OCI-LY7 (cell line): ENCODE measurements around the gene FBXO40. TPM values are rescaled to one million over a fixed set of nuclear protein-coding genes. Genes with fewer than 3 reads are reported as not detected.

Experiments used
- BruUV-seq: library from RNA; stranded (reverse); fragments of 400-500 nt; replicated peaks from 2 replicates; lab custom pipeline; 2021; lab: Mats Ljungman, UMichigan
- CTCF ChIA-PET: fragments of 300-600 bp; sonication (Branson Sonifier 250); formaldehyde crosslinking; loops from one replicate; lab custom pipeline; 2022; ENCODE audit warnings: antibody characterized with exemption; ENCODE audit not compliant: unreplicated experiment; lab: Charles Lee
- POLR2A ChIA-PET: fragments of 300-600 bp; sonication (Branson Sonifier 250); formaldehyde crosslinking; loops from one replicate; lab custom pipeline; 2022; ENCODE audit warnings: antibody characterized with exemption; lab: Charles Lee
- DNase-seq: peaks from one replicate; pipeline ENCODE4 v3.0.0-alpha.2; 2015; ENCODE audit warnings: low spot score
- H2AFZ ChIP-seq: fragments of 200-600 bp; sonication (generic), shearing (Covaris generic); 2 replicates; pipeline ENCODE4 v1.6.1; 2014; ENCODE audit warnings: mild to moderate bottlenecking, antibody characterized with exemption, low read length, moderate library complexity
- H3K27ac ChIP-seq: fragments of 200-600 bp; sonication (generic); 2 replicates; pipeline ENCODE4 v1.5.1; 2014; ENCODE audit warnings: mixed run types, low read depth, mild to moderate bottlenecking, moderate library complexity, low read length, inconsistent platforms; ENCODE audit not compliant: poor library complexity, severe bottlenecking
- H3K36me3 ChIP-seq: fragments of 200-600 bp; sonication (generic); 2 replicates; pipeline ENCODE4 v1.6.1; 2014; ENCODE audit warnings: mild to moderate bottlenecking, antibody characterized with exemption, low read length, moderate library complexity, mixed read lengths; ENCODE audit not compliant: insufficient read depth
- H3K4me1 ChIP-seq: fragments of 200-600 bp; sonication (generic); 2 replicates; pipeline ENCODE4 v1.5.1; 2014; ENCODE audit warnings: mild to moderate bottlenecking, low read length; ENCODE audit not compliant: insufficient read depth, poor library complexity, severe bottlenecking
- H3K4me2 ChIP-seq: fragments of 200-600 bp; sonication (generic); 2 replicates; pipeline ENCODE4 v1.6.1; 2014; ENCODE audit warnings: mild to moderate bottlenecking, low read length
- H3K4me3 ChIP-seq: fragments of 200-600 bp; sonication (generic); 2 replicates; pipeline ENCODE4 v1.5.1; 2014; ENCODE audit warnings: mild to moderate bottlenecking, low read depth, low read length; ENCODE audit not compliant: poor library complexity, severe bottlenecking
- H3K79me2 ChIP-seq: fragments of 200-600 bp; sonication (generic); 2 replicates; pipeline ENCODE4 v1.6.1; 2016; ENCODE audit warnings: low read depth, mild to moderate bottlenecking, low read length, moderate library complexity, mixed read lengths; ENCODE audit not compliant: insufficient read depth
- H3K9me2 ChIP-seq: fragments of 200-600 bp; sonication (generic); 2 replicates; pipeline ENCODE4 v1.6.1; 2016; ENCODE audit warnings: mild to moderate bottlenecking, low read length, mixed read lengths; ENCODE audit not compliant: insufficient read depth
- H3K9me3 ChIP-seq: fragments of 200-600 bp; sonication (generic); 2 replicates; pipeline ENCODE4 v1.6.1; 2014; ENCODE audit warnings: mild to moderate bottlenecking, mixed run types, low read length, mixed read lengths
- H4K20me1 ChIP-seq: fragments of 200-600 bp; sonication (generic); 2 replicates; pipeline ENCODE4 v1.6.1; 2014; ENCODE audit warnings: mild to moderate bottlenecking, antibody characterized with exemption, low read length, moderate library complexity, mixed read lengths; ENCODE audit not compliant: insufficient read depth
- EZH2phosphoT487 ChIP-seq: fragments of 200-600 bp; sonication (generic); IDR thresholded peaks from 2 replicates; pipeline ENCODE4 v1.6.1; 2018; ENCODE audit warnings: low read depth, borderline replicate concordance, mild to moderate bottlenecking, mixed run types, antibody characterized with exemption, low read length, moderate library complexity, mixed read lengths
- intact Hi-C: fragments of 100-400 bp; cut with micrococcal nuclease; formaldehyde crosslinking; loops from one replicate; pipeline ENCODE4 v1.10.0; 2022; ENCODE audit not compliant: unreplicated experiment
- total RNA-seq, 2 experiments: library from RNA; depleted of rRNA in 1 of 2; stranded (reverse); fragments of >200 nt in 1 of 2; shearing (Covaris generic) in 1 of 2; gene quantifications; 2 replicates each; pipeline ENCODE4 v1.2.3, GENCODE V29; 2014 to 2022
- TF ChIP-seq, protein P1 (sequence below): fragments of 200-600 bp; sonication (generic); conservative IDR thresholded peaks from 2 replicates; pipeline ENCODE4 v1.5.1; 2014; ENCODE audit warnings: mild to moderate bottlenecking, antibody characterized with exemption, low read length, moderate library complexity, mixed read lengths

FBXO40 gene
- total RNA-seq, 2 experiments from 2014 or later = not detected

DNA sequence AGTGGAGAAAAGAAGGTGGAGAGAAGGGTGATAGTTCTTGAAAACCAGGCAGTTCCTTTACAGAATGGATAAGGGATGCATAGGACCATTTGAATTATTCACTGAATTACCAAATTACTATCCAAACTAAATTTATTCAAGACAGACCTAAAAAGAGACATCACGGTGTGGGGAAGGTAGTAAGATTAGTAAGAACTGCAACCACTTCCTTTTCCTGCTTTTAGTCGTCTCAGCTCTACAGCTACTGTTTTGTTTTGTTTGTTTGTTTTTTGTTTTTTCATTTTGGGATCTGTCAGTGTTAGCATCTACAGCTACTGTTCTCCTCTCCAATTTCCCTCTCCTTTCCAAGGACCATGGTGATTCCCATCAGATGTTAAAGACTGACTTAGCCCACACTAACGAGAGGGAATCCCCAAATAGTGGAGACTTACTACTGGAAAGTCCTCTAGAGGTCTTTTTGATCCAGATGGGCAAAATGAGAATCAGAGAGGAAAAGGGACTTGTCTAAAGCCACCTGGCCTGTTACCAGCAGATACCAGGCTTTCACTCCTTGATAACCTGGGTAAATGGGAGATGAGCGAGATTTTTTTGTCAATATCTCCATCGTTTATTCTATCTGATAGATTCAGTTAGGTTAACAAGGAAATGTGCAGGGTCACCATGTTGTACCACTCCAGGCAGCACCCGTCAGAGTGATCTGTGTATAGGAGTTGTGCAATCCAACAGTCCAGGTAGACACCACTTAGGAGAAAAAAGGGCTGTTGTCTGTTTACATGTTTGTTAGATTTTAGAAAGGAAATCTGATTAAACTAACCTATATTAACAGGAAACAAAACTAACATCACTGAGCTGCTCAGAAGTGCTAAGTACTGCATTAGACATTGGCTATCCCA, 61.6 kb downstream of the FBXO40 start:
- POLR2A ChIA-PET = interaction anchor here (0.7 kb wide), 1 partner anchor 27 kb away, joined by 3 read pairs; no protein-coding TSS in a partner anchor

GRCh38 chr3:121658716-121659435, 65.7 kb downstream of the FBXO40 start:
- peaks cover 26% of the 10 kb centered on the region for H3K79me2 ChIP-seq
- peaks cover 41% of the 10 kb centered on the region for H3K4me1 ChIP-seq
- H3K27ac ChIP-seq = no peak overlapping the region
- peaks cover 55% of the 10 kb centered on the region for H3K36me3 ChIP-seq
- intact Hi-C loops = no loop called here
- no peak overlapping the region for H2AFZ ChIP-seq
- H3K4me2 ChIP-seq = peak overlapping the region; percentile 89
- H4K20me1 ChIP-seq = no peaks in the 10 kb centered on the region
- DNase-seq = no peak
- H3K9me3 ChIP-seq = no peaks in the 10 kb centered on the region
- ChIA-PET POLR2A (interaction anchor here (0.7 to 2.6 kb wide), 2 partner anchors 9 to 149 kb away, joined by 5 to 12 read pairs; no protein-coding TSS in a partner anchor), CTCF (no interaction called here)
- peak overlapping the region; percentile 75 for H3K4me3 ChIP-seq
- BruUV-seq = no TSS peak
- H3K9me2 ChIP-seq = no peaks in the 10 kb centered on the region
- TF ChIP-seq EZH2phosphoT487 = no peak
- TF ChIP-seq, protein P1, sequence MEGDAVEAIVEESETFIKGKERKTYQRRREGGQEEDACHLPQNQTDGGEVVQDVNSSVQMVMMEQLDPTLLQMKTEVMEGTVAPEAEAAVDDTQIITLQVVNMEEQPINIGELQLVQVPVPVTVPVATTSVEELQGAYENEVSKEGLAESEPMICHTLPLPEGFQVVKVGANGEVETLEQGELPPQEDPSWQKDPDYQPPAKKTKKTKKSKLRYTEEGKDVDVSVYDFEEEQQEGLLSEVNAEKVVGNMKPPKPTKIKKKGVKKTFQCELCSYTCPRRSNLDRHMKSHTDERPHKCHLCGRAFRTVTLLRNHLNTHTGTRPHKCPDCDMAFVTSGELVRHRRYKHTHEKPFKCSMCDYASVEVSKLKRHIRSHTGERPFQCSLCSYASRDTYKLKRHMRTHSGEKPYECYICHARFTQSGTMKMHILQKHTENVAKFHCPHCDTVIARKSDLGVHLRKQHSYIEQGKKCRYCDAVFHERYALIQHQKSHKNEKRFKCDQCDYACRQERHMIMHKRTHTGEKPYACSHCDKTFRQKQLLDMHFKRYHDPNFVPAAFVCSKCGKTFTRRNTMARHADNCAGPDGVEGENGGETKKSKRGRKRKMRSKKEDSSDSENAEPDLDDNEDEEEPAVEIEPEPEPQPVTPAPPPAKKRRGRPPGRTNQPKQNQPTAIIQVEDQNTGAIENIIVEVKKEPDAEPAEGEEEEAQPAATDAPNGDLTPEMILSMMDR = no peak

More for the DNA sequence above, 61.6 kb downstream of the FBXO40 start:
- BruUV-seq = no TSS peak
- Histone ChIP-seq H3K36me3 (peaks cover 92% of the 10 kb centered on the region), H3K4me2 (peak overlapping the region; percentile 36; the same call in 1 of the 2 replicates), H3K9me2 (no peaks in the 10 kb centered on the region), H3K79me2 (peaks cover 20% of the 10 kb centered on the region), H4K20me1 (no peaks in the 10 kb centered on the region), H3K27ac (no peak overlapping the region), H3K4me1 (peaks cover 28% of the 10 kb centered on the region), H3K9me3 (peaks cover 7% of the 10 kb centered on the region; the same call in 1 of the 2 replicates), H3K4me3 (no peak overlapping the region), H2AFZ (no peak overlapping the region)
- CTCF ChIA-PET = no interaction called here
- intact Hi-C loops = no loop called here
- DNase-seq = no peak
- TF ChIP-seq, protein P1 = no peak
- no peak for TF ChIP-seq EZH2phosphoT487
